Peyer's patch (tissue), 4 donors: Measurements from ENCODE around the gene ANKRD33. TPM values are rescaled to one million over a fixed set of nuclear protein-coding genes. Genes with fewer than 3 reads are reported as not detected.

Experiments
- DNase-seq, 3 donors: peaks; one replicate each; pipeline ENCODE4 v3.0.0-alpha.2; 2017 to 2019
- H3K27ac ChIP-seq, 4 donors: fragments of 200-600 bp; sonication (generic); one replicate each; pipeline ENCODE4 v1.5.1; 2016 to 2019
- H3K27me3 ChIP-seq, 2 donors: fragments of 200-600 bp; sonication (generic); one replicate each; pipeline ENCODE4 v1.5.1; 2019
- H3K36me3 ChIP-seq, 3 donors: fragments of 200-600 bp; sonication (generic); one replicate each; pipeline ENCODE4 v1.5.1; 2016 to 2019
- H3K4me1 ChIP-seq, 4 donors: fragments of 200-600 bp; sonication (generic); one replicate each; pipeline ENCODE4 v1.5.1; 2016 to 2019
- H3K4me3 ChIP-seq, 4 donors: fragments of 200-600 bp; sonication (generic); 1 replicate in 3 of 4; 2 replicates in 1 of 4; pipeline ENCODE4 v1.5.1; 2016 to 2019; ENCODE audit warnings: mild to moderate bottlenecking in 1 of 4
- H3K9me3 ChIP-seq, 4 donors: fragments of 200-600 bp; sonication (generic); one replicate each; pipeline ENCODE4 v1.5.1; 2016 to 2019; ENCODE audit warnings: mild to moderate bottlenecking in 1 of 4
- POLR2A ChIP-seq, 2 donors: fragments of 450-650 bp; IDR thresholded peaks; one replicate each; pipeline ENCODE4 v1.5.1; 2017; ENCODE audit warnings: antibody characterized with exemption in 2 of 2, mild to moderate bottlenecking in 2 of 2, moderate library complexity in 2 of 2
- total RNA-seq, 4 donors: library from RNA; depleted of rRNA; stranded (reverse); fragments of >200 nt; gene quantifications; one replicate each; pipeline ENCODE4 v1.1.0, GENCODE V29; 2016
- TF ChIP-seq, protein P1 (sequence below), 6 experiments: fragments of 450-650 bp in 4 of 6; fragments of 200-600 bp in 2 of 6; sonication (generic) in 1 of 6; IDR thresholded peaks; one replicate each; pipeline ENCODE4 v1.5.1; 2017 to 2019; ENCODE audit warnings: antibody characterized with exemption in 6 of 6, mild to moderate bottlenecking in 3 of 6, moderate library complexity in 1 of 6

Gene ANKRD33
- total RNA-seq, 4 donors from 2014 or later = not detected

DNA sequence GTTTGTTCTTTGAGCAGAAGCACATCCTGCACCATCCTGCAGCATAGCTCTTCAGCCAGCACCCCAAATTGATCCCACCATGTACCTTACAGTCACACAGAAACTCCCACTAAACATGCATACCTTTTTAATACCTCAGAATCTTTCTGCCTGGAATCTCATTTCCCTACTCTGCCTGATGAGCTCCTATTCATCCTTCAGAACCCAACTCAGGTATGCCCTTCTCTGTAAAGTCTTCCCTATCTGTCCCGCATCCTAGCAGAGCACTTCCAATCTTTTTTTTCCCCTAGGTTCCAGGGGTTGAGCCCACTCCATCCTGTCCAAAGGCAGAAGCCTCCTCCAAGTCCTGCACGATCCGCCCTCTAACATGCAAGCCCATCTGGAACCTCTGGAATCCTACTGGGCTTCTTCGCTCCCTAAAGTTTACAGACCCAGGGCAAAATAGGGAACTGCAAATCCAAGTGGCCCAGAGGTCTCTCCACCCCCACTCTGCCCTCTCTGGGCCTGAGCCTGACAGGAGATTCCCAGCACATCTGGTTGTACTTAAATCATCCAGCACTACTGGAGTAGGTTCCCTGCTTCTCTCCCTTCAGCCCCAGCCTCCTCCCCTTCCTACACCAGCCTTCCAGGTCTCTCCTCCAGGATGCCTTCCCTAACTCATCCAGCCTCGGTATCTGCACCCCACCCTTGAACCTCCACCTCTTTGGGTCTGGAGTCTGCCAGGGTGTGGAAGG, 35.3 kb upstream of the ANKRD33 start:
- Histone ChIP-seq H3K27ac (no peak overlapping the region), H3K4me1 (peaks cover 0 to 11% (median 5%) of the 10 kb centered on the region in 4 donors), H3K9me3 (no peaks in the 10 kb centered on the region), H3K4me3 (no peak overlapping the region), H3K36me3 (no peaks in the 10 kb centered on the region), H3K27me3 (peaks cover 0 to 15% of the 10 kb centered on the region in 2 donors)
- no peak for DNase-seq
- TF ChIP-seq, protein P1, sequence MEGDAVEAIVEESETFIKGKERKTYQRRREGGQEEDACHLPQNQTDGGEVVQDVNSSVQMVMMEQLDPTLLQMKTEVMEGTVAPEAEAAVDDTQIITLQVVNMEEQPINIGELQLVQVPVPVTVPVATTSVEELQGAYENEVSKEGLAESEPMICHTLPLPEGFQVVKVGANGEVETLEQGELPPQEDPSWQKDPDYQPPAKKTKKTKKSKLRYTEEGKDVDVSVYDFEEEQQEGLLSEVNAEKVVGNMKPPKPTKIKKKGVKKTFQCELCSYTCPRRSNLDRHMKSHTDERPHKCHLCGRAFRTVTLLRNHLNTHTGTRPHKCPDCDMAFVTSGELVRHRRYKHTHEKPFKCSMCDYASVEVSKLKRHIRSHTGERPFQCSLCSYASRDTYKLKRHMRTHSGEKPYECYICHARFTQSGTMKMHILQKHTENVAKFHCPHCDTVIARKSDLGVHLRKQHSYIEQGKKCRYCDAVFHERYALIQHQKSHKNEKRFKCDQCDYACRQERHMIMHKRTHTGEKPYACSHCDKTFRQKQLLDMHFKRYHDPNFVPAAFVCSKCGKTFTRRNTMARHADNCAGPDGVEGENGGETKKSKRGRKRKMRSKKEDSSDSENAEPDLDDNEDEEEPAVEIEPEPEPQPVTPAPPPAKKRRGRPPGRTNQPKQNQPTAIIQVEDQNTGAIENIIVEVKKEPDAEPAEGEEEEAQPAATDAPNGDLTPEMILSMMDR (IDR thresholded peaks at IDR 0.05) = no peak
- TF ChIP-seq POLR2A (IDR thresholded peaks at IDR 0.05) = no peak

DNA sequence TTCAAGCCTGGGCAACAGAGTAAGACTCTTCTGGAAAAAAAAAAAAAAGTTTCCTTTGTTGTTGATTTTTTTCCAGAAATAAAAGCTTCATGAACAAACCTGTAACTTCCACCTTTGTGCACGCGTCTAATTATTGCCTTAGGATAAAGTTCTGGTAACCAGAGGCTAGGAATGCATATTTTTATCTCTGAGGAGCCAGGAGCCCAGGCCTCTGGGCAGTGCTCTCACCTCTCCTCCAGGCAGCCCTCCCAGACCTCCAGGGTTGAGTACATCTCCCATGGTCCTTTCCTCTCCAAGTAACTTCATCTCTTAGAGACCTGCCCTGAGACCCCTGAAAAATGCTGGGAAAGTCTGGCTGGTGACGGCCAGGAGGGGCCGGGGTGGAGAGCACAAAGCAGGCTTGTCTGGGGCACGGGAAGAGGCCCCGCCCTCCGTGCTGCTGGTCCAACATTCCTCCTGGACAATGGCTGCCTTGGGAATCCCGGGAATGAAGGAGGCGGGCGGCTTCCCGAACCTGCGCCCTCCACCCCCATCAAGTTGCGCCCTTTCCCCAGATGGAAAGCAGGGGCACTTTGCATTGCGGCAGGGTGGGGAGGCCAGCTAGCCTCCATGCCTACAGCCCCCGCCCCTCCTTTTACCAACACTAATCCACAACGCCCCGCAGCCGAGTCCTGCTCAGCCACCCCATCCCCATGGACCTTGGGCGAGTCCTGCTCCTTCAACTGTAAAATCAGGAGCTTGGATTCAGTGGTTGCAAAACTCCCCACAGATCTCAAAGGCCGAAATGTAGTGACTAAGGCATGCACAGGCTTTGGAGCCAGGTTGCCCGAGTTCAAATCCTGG, 32.1 kb upstream of the ANKRD33 start:
- no peak overlapping the region for H3K4me3 ChIP-seq
- TF ChIP-seq, protein P1 (IDR thresholded peaks at IDR 0.05) = no peak
- TF ChIP-seq POLR2A (IDR thresholded peaks at IDR 0.05) = no peak
- H3K9me3 ChIP-seq = no peaks in the 10 kb centered on the region
- no peaks in the 10 kb centered on the region for H3K27me3 ChIP-seq
- no peaks in the 10 kb centered on the region for H3K4me1 ChIP-seq
- no peaks in the 10 kb centered on the region for H3K36me3 ChIP-seq
- no peak overlapping the region for H3K27ac ChIP-seq
- no peak for DNase-seq

DNA sequence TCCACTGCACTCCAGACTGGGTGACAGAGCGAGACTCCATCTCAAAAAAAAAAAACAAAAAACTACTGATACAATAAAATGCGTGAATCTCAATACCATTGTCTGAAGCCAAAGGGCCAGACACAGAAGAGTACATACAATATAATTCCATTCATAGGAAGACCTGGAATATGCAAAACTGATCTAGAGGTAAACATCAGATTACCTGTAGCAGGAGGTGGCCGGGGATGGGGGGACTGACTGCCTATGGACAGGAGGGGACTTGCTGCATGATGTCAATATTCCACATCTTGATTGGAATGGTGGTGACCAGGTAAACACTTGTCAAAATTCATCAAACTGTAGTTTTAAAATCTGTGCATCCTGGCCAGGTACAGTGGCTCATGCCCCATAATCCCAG, 26.9 kb upstream of the ANKRD33 start:
- TF ChIP-seq, protein P1 (IDR thresholded peaks at IDR 0.05) = no peak
- no peak for TF ChIP-seq POLR2A (IDR thresholded peaks at IDR 0.05)
- no peaks in the 10 kb centered on the region for H3K9me3 ChIP-seq
- H3K27ac ChIP-seq = no peak overlapping the region
- H3K27me3 ChIP-seq = peaks cover 0 to 9% of the 10 kb centered on the region in 2 donors
- no peak overlapping the region for H3K4me3 ChIP-seq
- no peak for DNase-seq
- H3K36me3 ChIP-seq = no peaks in the 10 kb centered on the region
- H3K4me1 ChIP-seq = peaks cover 0 to 19% (median 7%) of the 10 kb centered on the region in 4 donors

DNA sequence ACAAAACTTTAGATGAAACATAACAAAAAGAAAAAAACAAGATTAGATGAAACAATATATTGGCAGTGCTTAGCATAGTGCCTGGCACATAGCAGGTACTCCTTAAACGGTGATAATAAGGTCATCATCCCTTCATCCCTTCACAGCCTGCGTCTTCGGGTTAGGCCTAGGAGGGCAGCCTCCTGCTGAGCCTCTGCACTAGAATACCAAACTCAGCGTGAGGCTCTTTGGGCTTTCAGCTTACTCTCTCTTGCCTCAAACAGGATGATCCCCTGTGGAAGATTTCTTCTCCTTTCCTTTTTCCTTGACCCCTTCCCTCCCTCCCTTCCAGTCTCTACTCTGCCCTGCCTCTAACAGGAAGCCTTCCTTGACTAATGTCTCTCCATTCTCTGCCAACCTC, 25.0 kb upstream of the ANKRD33 start:
- Histone ChIP-seq H3K4me1 (peaks cover 0 to 19% (median 7%) of the 10 kb centered on the region in 4 donors), H3K9me3 (no peaks in the 10 kb centered on the region), H3K27me3 (peaks cover 0 to 9% of the 10 kb centered on the region in 2 donors), H3K27ac (no peak overlapping the region), H3K36me3 (no peaks in the 10 kb centered on the region), H3K4me3 (no peak overlapping the region)
- TF ChIP-seq POLR2A (IDR thresholded peaks at IDR 0.05) = no peak
- TF ChIP-seq, protein P1 (IDR thresholded peaks at IDR 0.05) = no peak
- no peak for DNase-seq

DNA sequence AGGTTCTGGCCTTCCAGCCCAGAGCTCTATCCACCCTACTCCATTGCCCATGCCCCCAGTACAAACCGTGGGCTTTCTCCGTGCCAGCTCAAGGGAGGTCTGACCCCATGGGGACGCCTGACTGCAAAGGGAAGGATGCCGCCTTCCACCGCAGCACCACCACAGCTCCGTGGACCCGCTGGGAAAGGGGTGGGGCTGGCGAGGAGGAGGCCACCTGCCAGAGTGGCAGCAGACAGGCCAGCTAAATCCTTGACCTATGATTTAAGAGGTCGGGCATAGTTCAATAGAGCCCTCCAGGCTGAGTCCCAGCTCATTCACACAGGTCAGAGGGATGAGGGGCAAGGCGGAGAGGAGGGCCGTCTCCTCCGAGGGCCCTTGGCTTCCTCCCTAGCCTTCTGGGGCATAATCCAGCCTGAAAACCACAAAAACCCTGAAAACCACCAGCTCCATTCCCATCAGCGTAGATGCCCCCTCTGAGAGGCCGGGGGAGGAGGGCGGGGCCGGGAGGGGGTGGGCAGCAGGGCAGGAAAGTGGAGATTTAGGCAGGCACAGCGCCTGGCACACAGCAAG, 24.5 kb upstream of the ANKRD33 start:
- Histone ChIP-seq H3K4me1 (peaks cover 0 to 19% (median 7%) of the 10 kb centered on the region in 4 donors), H3K27me3 (peaks cover 0 to 9% of the 10 kb centered on the region in 2 donors), H3K9me3 (no peaks in the 10 kb centered on the region), H3K36me3 (no peaks in the 10 kb centered on the region), H3K27ac (no peak overlapping the region), H3K4me3 (peak overlapping the region in 2 of 4 donors; percentile 27 to 30)
- TF ChIP-seq, protein P1 (IDR thresholded peaks at IDR 0.05) = no peak
- no peak for TF ChIP-seq POLR2A (IDR thresholded peaks at IDR 0.05)
- no peak for DNase-seq
